Measurements from ENCODE around the gene JPT1. TPM values are rescaled to one million over a fixed set of nuclear protein-coding genes. Genes with fewer than 3 reads are reported as not detected.
"Not testable (repeated sequence)": the region's sequence is repeated elsewhere in the genome, so short reads cannot be mapped to it uniquely, and the experiment has no call there.

The JPT1 gene
- polyA plus RNA-seq, 1 of the 3 experiments (the other 2 are of a cell fraction), result 490 TPM

GRCh38 chr17:75160211-75160610 is 5.9 kb upstream of the JPT1 start:
- Histone ChIP-seq H2AFZ (ENCODE audit: low read depth) (no peak overlapping the region), H4K20me1 (ENCODE audit: insufficient read depth) (no peaks in the 10 kb centered on the region), H3K36me3 (replicated peaks in 1 of 2; ENCODE audit: control insufficient read depth in 1 of 2, insufficient read depth in 2 of 2, low read length in 1 of 2) (peaks cover 5 to 42% of the 10 kb centered on the region in 2 experiments), H3K79me2 (ENCODE audit: insufficient read depth) (peaks cover 34% of the 10 kb centered on the region; the same call in 1 of the 2 replicates), H3K9me2 (no peaks in the 10 kb centered on the region), H3K27me3 (ENCODE audit: insufficient read depth) (no peaks in the 10 kb centered on the region), H3K4me3 (ENCODE audit: low read depth in 2 of 2, low read length in 1 of 2) (no peak overlapping the region), H3K27ac (ENCODE audit: low read depth in 2 of 2, low read length in 1 of 2) (peak overlapping the region in 1 of 2 experiments; percentile 55; a peak in 2 of 4 replicates), H3K9me3 (no peaks in the 10 kb centered on the region), H3F3A (replicated peaks; ENCODE audit: insufficient read depth) (peaks cover 41% of the 10 kb centered on the region), H3K4me1 (ENCODE audit: control insufficient read depth in 1 of 2, insufficient read depth in 2 of 2, low read depth in 1 of 2, low read length in 1 of 2) (peaks cover 0 to 8% of the 10 kb centered on the region in 2 experiments; a peak in 1 of 4 replicates), H3K4me2 (no peak overlapping the region), H3K9ac (no peak overlapping the region)
- 95% methylated on average over 5 of the region's 5 CpGs for WGBS (ENCODE audit: low lambda C conversion rate)
- ChIA-PET POLR2A (no interaction called here), CTCF (interaction anchor here (0.9 to 2.5 kb wide), 4 partner anchors 12 to 46 kb away, joined by 3 to 14 read pairs (median 6); no protein-coding TSS in a partner anchor)
- no peak for DNase-seq
- TF ChIP-seq CTCF (IDR thresholded peaks at IDR 0.05) (no peak), RFX5 (IDR thresholded peaks at IDR 0.05; ENCODE audit: low read length) (no peak)
- TF ChIP-seq, protein P1, sequence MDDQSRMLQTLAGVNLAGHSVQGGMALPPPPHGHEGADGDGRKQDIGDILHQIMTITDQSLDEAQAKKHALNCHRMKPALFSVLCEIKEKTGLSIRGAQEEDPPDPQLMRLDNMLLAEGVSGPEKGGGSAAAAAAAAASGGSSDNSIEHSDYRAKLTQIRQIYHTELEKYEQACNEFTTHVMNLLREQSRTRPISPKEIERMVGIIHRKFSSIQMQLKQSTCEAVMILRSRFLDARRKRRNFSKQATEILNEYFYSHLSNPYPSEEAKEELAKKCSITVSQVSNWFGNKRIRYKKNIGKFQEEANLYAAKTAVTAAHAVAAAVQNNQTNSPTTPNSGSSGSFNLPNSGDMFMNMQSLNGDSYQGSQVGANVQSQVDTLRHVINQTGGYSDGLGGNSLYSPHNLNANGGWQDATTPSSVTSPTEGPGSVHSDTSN (IDR thresholded peaks at IDR 0.05), result no peak

GRCh38 chr17:75159196-75160031 is 5.1 kb upstream of the JPT1 start:
- TF ChIP-seq, protein P1 (IDR thresholded peaks at IDR 0.05), result 0 out of 2 replicates have a peak, but pooled peaks have one; percentile 14
- peak; percentile 26; the same call in 1 of the 2 replicates for TF ChIP-seq FOSL2 (IDR thresholded peaks at IDR 0.05; ENCODE audit: borderline replicate concordance, low read depth)
- TF ChIP-seq FOXM1 (IDR thresholded peaks at IDR 0.05; ENCODE audit: low read depth), result no peak
- TF ChIP-seq JUND (IDR thresholded peaks at IDR 0.05), result 0 out of 2 replicates have a peak, but pooled peaks have one; percentile 7
- H3K27me3 ChIP-seq (ENCODE audit: insufficient read depth), result no peaks in the 10 kb centered on the region
- H3K9me2 ChIP-seq, result no peaks in the 10 kb centered on the region
- CTCF ChIA-PET, result interaction anchor here (0.9 to 2.5 kb wide), 6 partner anchors 11 to 45 kb away, joined by 3 to 14 read pairs (median 4); no protein-coding TSS in a partner anchor
- no peak overlapping the region for H3K4me2 ChIP-seq
- peaks cover 5 to 8% of the 10 kb centered on the region in 2 experiments; a peak in 3 of 4 replicates for H3K4me1 ChIP-seq (ENCODE audit: control insufficient read depth in 1 of 2, insufficient read depth in 2 of 2, low read depth in 1 of 2, low read length in 1 of 2)
- H3K79me2 ChIP-seq (ENCODE audit: insufficient read depth), result peaks cover 27% of the 10 kb centered on the region; the same call in 1 of the 2 replicates
- H3F3A ChIP-seq (replicated peaks; ENCODE audit: insufficient read depth), result peaks cover 43% of the 10 kb centered on the region
- no peaks in the 10 kb centered on the region for H3K9me3 ChIP-seq
- no peak overlapping the region for H3K4me3 ChIP-seq (ENCODE audit: low read depth in 2 of 2, low read length in 1 of 2)
- peak overlapping the region; percentile 33; the same call in 1 of the 2 replicates for H3K9ac ChIP-seq
- no peak for DNase-seq
- POLR2A ChIA-PET, result no interaction called here
- no peaks in the 10 kb centered on the region for H4K20me1 ChIP-seq (ENCODE audit: insufficient read depth)
- peak overlapping the region in 1 of 2 experiments; percentile 55; a peak in 2 of 4 replicates for H3K27ac ChIP-seq (ENCODE audit: low read depth in 2 of 2, low read length in 1 of 2)
- 75% methylated on average over 4 of the region's 4 CpGs for WGBS (ENCODE audit: low lambda C conversion rate)
- H3K36me3 ChIP-seq (replicated peaks in 1 of 2; ENCODE audit: control insufficient read depth in 1 of 2, insufficient read depth in 2 of 2, low read length in 1 of 2), result peaks cover 5 to 36% of the 10 kb centered on the region in 2 experiments
- no peak overlapping the region for H2AFZ ChIP-seq (ENCODE audit: low read depth)

DNA sequence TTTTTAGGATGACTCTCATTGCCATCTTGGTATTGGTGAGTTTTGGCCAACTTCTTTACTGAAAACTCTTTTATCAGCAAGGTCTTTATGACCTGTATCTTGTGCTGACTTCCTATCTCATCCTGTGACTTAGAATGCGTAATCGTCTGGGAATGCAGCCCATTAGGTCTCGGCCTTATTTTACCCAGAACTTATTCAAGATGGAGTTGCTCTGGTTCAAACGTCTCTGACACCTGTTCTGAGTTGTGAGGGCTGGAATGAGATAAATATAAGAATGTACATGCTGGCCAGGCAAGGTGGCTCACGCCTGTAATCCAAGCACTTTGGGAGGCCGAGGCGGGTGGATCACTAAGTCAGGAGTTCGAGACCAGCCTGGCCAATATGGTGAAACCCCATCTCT is 4.2 kb upstream of the JPT1 start:
- peak overlapping the region in 1 of 2 experiments; percentile 55; a peak in 2 of 4 replicates for H3K27ac ChIP-seq (ENCODE audit: low read depth in 2 of 2, low read length in 1 of 2)
- DNase-seq; H3K9me2 ChIP-seq; H3K4me3 ChIP-seq (ENCODE audit: low read depth in 2 of 2, low read length in 1 of 2); POLR2A ChIA-PET; H3K9me3 ChIP-seq; H3K27me3 ChIP-seq (ENCODE audit: insufficient read depth); H3K4me2 ChIP-seq; H3K9ac ChIP-seq; H3K4me1 ChIP-seq (ENCODE audit: control insufficient read depth in 1 of 2, insufficient read depth in 2 of 2, low read depth in 1 of 2, low read length in 1 of 2); H2AFZ ChIP-seq (ENCODE audit: low read depth); H4K20me1 ChIP-seq (ENCODE audit: insufficient read depth): not testable (repeated sequence)
- H3K36me3 ChIP-seq (replicated peaks in 1 of 2; ENCODE audit: control insufficient read depth in 1 of 2, insufficient read depth in 2 of 2, low read length in 1 of 2), result peaks cover 2 to 27% of the 10 kb centered on the region in 2 experiments
- peaks cover 43% of the 10 kb centered on the region for H3F3A ChIP-seq (replicated peaks; ENCODE audit: insufficient read depth)
- peaks cover 28% of the 10 kb centered on the region for H3K79me2 ChIP-seq (ENCODE audit: insufficient read depth)
- WGBS (ENCODE audit: low lambda C conversion rate), result 81% methylated on average over 8 of the region's 8 CpGs
- CTCF ChIA-PET, result interaction anchor here (1.2 to 2.5 kb wide), 3 partner anchors 27 to 44 kb away, joined by 4 to 14 read pairs (median 6); partner anchors contain the start of gene NT5C
